CD4-positive, CD25-positive, alpha-beta regulatory T cell (primary cell): Measurements from ENCODE around the gene NR2F2. TPM values are rescaled to one million over a fixed set of nuclear protein-coding genes. Genes with fewer than 3 reads are reported as not detected.

Experiments used
- ATAC-seq, 2 donors: fragments of 150-1000 bp; cut with Tn5 transposase; one replicate each; pipeline ENCODE4 v1.10.0; 2021; ENCODE audit warnings: low read depth in 2 of 2, moderate number of reproducible peaks in 2 of 2, moderate library complexity in 1 of 2
- DNase-seq, 3 donors: peaks; one replicate each; pipeline versions ENCODE4 v3.0.0 to v3.0.0-alpha.2; 2012 to 2022; ENCODE audit warnings: mixed read lengths in 1 of 3
- H3K27ac ChIP-seq: one replicate; pipeline ENCODE4 v1.7.0; 2013; ENCODE audit warnings: mild to moderate bottlenecking, low read length; ENCODE audit not compliant: insufficient read depth, poor library complexity, severe bottlenecking
- H3K27me3 ChIP-seq: one replicate; pipeline ENCODE4 v1.7.0; 2013; ENCODE audit warnings: low read length; ENCODE audit not compliant: control insufficient read depth, insufficient read depth
- H3K36me3 ChIP-seq: one replicate; pipeline ENCODE4 v1.7.0; 2013; ENCODE audit warnings: mild to moderate bottlenecking, low read length, moderate library complexity; ENCODE audit not compliant: control insufficient read depth, insufficient read depth
- H3K4me1 ChIP-seq: 2 replicates; pipeline ENCODE4 v1.7.0; 2013; ENCODE audit warnings: mild to moderate bottlenecking, low read length; ENCODE audit not compliant: insufficient read depth, control insufficient read depth, poor library complexity, severe bottlenecking
- H3K4me3 ChIP-seq: one replicate; pipeline ENCODE4 v1.7.0; 2013; ENCODE audit warnings: low read depth, mild to moderate bottlenecking, low read length, moderate library complexity
- H3K9me3 ChIP-seq, 2 experiments: 1 replicate in 1 of 2; 2 replicates in 1 of 2; pipeline ENCODE4 v1.7.0; 2013; ENCODE audit warnings: low read length in 2 of 2, mild to moderate bottlenecking in 1 of 2, moderate library complexity in 1 of 2; ENCODE audit not compliant: control insufficient read depth in 2 of 2
- H3K27ac Mint-ChIP-seq, 3 donors: one replicate each; pipeline ENCODE4 v1.8.0; 2020 to 2022; ENCODE audit warnings: mild to moderate bottlenecking in 3 of 3, mixed read lengths in 3 of 3, moderate library complexity in 2 of 3
- H3K27me3 Mint-ChIP-seq: one replicate; pipeline ENCODE4 v1.8.0; 2022; ENCODE audit warnings: mild to moderate bottlenecking, mixed read lengths
- H3K36me3 Mint-ChIP-seq: one replicate; pipeline ENCODE4 v1.8.0; 2020; ENCODE audit warnings: mixed read lengths
- H3K4me1 Mint-ChIP-seq, 4 donors: one replicate each; pipeline ENCODE4 v1.8.0; 2020 to 2022; ENCODE audit warnings: mixed read lengths in 4 of 4, mild to moderate bottlenecking in 1 of 4
- H3K4me3 Mint-ChIP-seq, 4 donors: one replicate each; pipeline ENCODE4 v1.8.0; 2020 to 2022; ENCODE audit warnings: mild to moderate bottlenecking in 4 of 4, mixed read lengths in 4 of 4, moderate library complexity in 3 of 4
- H3K9me3 Mint-ChIP-seq, 7 donors: one replicate each; pipeline ENCODE4 v1.8.0; 2020 to 2022; ENCODE audit warnings: mixed read lengths in 7 of 7, mild to moderate bottlenecking in 3 of 7, moderate library complexity in 2 of 7
- polyA plus RNA-seq, 4 donors: library from polyadenylated mRNA; unstranded; fragments of 300-500 nt; fragmentation: Illumina TruSeq; gene quantifications; one replicate each; pipeline ENCODE4 v1.2.3, GENCODE V29; 2021
- total RNA-seq: library from RNA; stranded (reverse); gene quantifications from one replicate; pipeline ENCODE4 v1.2.3, GENCODE V29; 2022

Gene NR2F2
- total and polyA plus RNA-seq, 5 donors from 2014 or later = not detected

DNA sequence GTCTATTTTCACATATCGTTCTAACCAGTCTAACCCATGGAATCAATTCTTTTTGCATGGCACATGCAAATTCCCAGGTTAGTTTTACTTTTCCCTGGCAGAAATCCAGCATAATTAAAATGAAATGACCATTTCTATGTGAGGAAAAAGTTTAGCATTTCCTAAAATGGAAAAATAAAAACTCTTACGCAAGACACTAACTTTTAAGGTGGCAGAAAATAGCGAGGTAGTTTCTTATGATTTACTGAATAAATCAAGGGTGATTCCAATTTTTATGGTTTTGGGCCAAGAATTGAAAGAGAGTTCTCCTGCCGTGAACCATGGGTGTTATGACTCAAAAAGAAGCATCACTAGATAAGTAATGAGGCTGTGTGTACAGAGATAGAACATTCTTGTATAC lies 32.7 kb upstream of the NR2F2 start:
- no peaks in the 10 kb centered on the region for H3K4me1 ChIP-seq
- peaks cover 0 to 14% (median 3%) of the 10 kb centered on the region in 7 donors for H3K9me3 Mint-ChIP-seq
- H3K4me1 Mint-ChIP-seq = no peaks in the 10 kb centered on the region
- no peaks in the 10 kb centered on the region for H3K36me3 Mint-ChIP-seq
- H3K9me3 ChIP-seq = peaks cover 6 to 9% of the 10 kb centered on the region in 2 experiments
- H3K4me3 ChIP-seq = no peak overlapping the region
- no peak for DNase-seq
- H3K27me3 ChIP-seq = no peaks in the 10 kb centered on the region
- no peak overlapping the region for H3K27ac Mint-ChIP-seq
- H3K27me3 Mint-ChIP-seq = no peaks in the 10 kb centered on the region
- no peak for ATAC-seq
- H3K4me3 Mint-ChIP-seq = no peak overlapping the region
- no peaks in the 10 kb centered on the region for H3K36me3 ChIP-seq
- H3K27ac ChIP-seq = no peak overlapping the region

DNA sequence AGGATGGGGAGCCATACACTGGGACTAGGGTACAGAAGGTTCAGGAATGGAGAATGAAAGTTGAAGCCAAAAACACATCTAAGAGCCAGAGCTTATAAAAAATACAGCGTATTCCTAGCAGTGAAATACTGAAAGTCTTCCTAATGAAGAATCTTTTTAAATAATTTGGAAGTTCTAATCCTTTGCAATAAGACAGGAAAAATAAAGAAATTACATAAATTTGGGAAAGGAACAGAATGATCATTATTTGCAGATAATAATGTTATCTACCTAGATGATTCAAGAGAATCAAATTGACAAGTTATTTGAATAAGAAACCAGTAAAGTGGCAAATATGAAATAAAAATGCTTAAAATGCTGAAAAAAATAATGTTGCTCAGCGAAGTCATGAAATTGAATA lies 32.3 kb upstream of the NR2F2 start:
- H3K9me3 ChIP-seq = peaks cover 6 to 9% of the 10 kb centered on the region in 2 experiments
- no peak overlapping the region for H3K27ac ChIP-seq
- DNase-seq = no peak
- H3K36me3 ChIP-seq = no peaks in the 10 kb centered on the region
- no peak for ATAC-seq
- H3K4me3 ChIP-seq = no peak overlapping the region
- Mint-ChIP-seq H3K36me3 (no peaks in the 10 kb centered on the region), H3K4me3 (no peak overlapping the region), H3K27ac (no peak overlapping the region), H3K27me3 (no peaks in the 10 kb centered on the region), H3K9me3 (peaks cover 0 to 13% (median 3%) of the 10 kb centered on the region in 7 donors), H3K4me1 (no peaks in the 10 kb centered on the region)
- no peaks in the 10 kb centered on the region for H3K4me1 ChIP-seq
- H3K27me3 ChIP-seq = no peaks in the 10 kb centered on the region

DNA sequence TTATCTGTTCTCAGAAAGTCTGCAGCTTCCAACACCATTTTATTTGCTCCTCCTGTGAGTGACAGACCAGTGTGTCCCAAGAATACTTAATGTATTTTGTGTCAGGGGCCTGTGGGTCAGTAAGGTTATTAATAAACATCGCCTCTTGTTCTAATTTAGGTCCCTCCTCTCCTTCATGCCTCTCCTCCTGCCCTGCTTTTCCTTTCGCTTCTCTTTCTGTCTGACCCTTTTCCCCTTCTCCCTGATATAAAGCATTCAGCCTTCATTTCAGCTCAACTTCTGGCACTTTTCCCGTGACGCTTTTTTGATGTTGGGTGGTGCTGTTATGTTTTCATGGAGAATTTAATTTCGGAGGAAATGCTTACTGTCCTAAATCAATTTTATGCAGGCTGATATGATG lies 29.7 kb upstream of the NR2F2 start:
- Histone ChIP-seq H3K9me3 (peaks cover 6 to 9% of the 10 kb centered on the region in 2 experiments), H3K4me3 (no peak overlapping the region), H3K4me1 (no peaks in the 10 kb centered on the region), H3K36me3 (no peaks in the 10 kb centered on the region), H3K27ac (no peak overlapping the region), H3K27me3 (no peaks in the 10 kb centered on the region)
- no peak overlapping the region for H3K27ac Mint-ChIP-seq
- H3K4me3 Mint-ChIP-seq = no peak overlapping the region
- no peaks in the 10 kb centered on the region for H3K27me3 Mint-ChIP-seq
- ATAC-seq = no peak
- no peaks in the 10 kb centered on the region for H3K4me1 Mint-ChIP-seq
- no peak for DNase-seq
- H3K36me3 Mint-ChIP-seq = no peaks in the 10 kb centered on the region
- peaks cover 0 to 15% (median 3%) of the 10 kb centered on the region in 7 donors for H3K9me3 Mint-ChIP-seq

DNA sequence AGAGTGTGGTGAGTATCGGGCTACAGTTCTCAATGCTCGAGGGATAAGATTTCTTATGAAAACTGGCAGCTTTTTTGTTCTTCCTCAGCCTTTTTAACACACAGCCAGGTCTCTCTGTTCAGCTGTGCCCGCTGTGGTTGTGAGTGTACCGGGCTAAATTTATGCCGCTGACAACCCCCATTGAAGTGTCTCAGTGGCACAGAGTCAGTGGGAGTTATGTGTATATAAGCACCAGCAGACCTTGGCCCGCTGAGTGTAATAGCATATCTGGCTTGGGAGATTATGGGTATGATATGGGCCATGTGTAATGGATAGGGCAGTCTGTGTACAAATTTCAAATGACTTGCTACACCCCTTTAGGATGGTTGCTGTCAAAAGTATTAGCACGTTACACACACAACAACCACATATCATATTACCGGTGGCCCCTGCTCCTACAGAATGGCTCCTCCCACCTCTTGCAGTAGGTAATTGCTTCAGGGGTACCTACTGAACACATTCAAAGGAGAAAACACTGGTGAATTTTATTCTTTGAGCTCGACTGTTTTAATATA lies 26.9 kb upstream of the NR2F2 start:
- no peak for DNase-seq
- no peak for ATAC-seq
- H3K4me1 Mint-ChIP-seq = no peaks in the 10 kb centered on the region
- no peaks in the 10 kb centered on the region for H3K27me3 ChIP-seq
- H3K27ac ChIP-seq = no peak overlapping the region
- H3K4me3 ChIP-seq = no peak overlapping the region
- peaks cover 0 to 6% (median 0%) of the 10 kb centered on the region in 7 donors for H3K9me3 Mint-ChIP-seq
- no peaks in the 10 kb centered on the region for H3K36me3 ChIP-seq
- no peak overlapping the region for H3K27ac Mint-ChIP-seq
- H3K4me3 Mint-ChIP-seq = no peak overlapping the region
- no peaks in the 10 kb centered on the region for H3K36me3 Mint-ChIP-seq
- no peaks in the 10 kb centered on the region for H3K4me1 ChIP-seq
- peaks cover 0 to 4% of the 10 kb centered on the region in 2 experiments for H3K9me3 ChIP-seq
- no peaks in the 10 kb centered on the region for H3K27me3 Mint-ChIP-seq

DNA sequence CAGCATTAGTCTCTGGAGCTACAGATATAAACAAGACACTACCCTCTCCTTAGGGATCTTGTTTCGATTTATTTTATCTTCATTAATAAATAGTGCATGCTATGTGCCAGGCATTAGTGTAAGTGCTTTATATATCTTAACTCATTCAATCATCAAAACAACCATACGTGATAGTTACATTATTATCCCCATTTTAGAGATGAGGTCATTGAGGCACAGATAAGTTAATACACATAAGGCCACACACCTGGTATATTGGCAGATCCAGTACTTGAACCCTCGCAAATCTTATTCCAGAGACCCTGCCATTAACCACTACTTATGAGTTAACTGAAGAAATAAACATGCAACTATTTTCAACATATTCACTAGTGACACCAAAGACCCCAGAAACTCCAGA lies 25.7 kb upstream of the NR2F2 start:
- Histone ChIP-seq H3K4me3 (no peak overlapping the region), H3K4me1 (no peaks in the 10 kb centered on the region), H3K27me3 (no peaks in the 10 kb centered on the region), H3K9me3 (no peaks in the 10 kb centered on the region), H3K27ac (no peak overlapping the region), H3K36me3 (no peaks in the 10 kb centered on the region)
- no peaks in the 10 kb centered on the region for H3K36me3 Mint-ChIP-seq
- ATAC-seq = no peak
- H3K9me3 Mint-ChIP-seq = peaks cover 0 to 4% (median 2%) of the 10 kb centered on the region in 7 donors
- DNase-seq = no peak
- H3K4me3 Mint-ChIP-seq = no peak overlapping the region
- no peaks in the 10 kb centered on the region for H3K4me1 Mint-ChIP-seq
- H3K27ac Mint-ChIP-seq = no peak overlapping the region
- H3K27me3 Mint-ChIP-seq = no peaks in the 10 kb centered on the region

DNA sequence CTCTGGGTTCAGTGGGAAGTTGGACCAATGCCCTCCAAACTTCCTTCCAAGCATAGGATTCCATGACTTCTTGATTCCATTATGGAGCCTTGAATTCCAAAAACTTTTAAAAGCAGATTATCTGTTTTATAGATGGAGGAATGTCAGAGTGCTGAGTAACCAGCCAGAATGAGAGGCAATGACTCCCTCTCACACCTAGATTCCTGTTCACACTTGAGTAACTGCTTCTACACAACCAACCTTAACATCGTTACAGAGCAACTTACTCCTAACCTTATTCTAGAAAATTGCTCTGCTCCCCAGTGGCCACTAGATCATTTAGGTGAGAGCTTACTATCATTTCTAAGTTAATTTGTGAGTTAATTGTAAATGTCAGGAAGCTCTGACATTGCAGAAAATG lies 24.2 kb upstream of the NR2F2 start:
- Mint-ChIP-seq H3K36me3 (no peaks in the 10 kb centered on the region), H3K27ac (no peak overlapping the region), H3K4me3 (no peak overlapping the region), H3K4me1 (no peaks in the 10 kb centered on the region), H3K27me3 (no peaks in the 10 kb centered on the region), H3K9me3 (peaks cover 0 to 4% (median 2%) of the 10 kb centered on the region in 7 donors)
- no peaks in the 10 kb centered on the region for H3K4me1 ChIP-seq
- H3K9me3 ChIP-seq = no peaks in the 10 kb centered on the region
- H3K36me3 ChIP-seq = no peaks in the 10 kb centered on the region
- H3K27ac ChIP-seq = no peak overlapping the region
- no peaks in the 10 kb centered on the region for H3K27me3 ChIP-seq
- no peak for DNase-seq
- no peak for ATAC-seq
- no peak overlapping the region for H3K4me3 ChIP-seq

DNA sequence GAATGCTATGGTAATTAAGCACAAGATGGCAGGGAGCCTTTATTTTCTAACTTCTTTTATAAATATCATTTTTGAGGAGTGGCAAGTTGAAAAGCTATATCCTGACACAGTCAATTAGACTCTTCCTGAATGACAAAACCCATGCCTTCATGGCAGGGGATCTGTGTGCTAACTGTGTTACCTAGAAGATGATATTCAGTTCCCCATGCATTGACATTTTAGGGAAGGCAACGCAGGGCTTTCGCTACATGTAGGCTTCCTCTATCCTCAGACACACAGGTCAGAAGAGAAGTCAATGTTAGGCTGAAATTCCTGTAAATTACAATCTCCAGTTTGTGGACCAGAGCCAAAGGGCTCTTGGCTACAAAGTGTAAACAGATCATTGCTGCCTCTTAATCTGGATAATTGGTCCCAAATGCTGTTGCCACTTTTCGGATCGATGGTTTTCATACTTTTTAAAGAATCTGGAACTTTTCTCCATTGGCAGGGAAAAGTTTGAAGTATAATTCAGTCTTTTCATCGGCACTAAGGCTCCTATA lies 22.6 kb upstream of the NR2F2 start:
- no peaks in the 10 kb centered on the region for H3K36me3 Mint-ChIP-seq

DNA sequence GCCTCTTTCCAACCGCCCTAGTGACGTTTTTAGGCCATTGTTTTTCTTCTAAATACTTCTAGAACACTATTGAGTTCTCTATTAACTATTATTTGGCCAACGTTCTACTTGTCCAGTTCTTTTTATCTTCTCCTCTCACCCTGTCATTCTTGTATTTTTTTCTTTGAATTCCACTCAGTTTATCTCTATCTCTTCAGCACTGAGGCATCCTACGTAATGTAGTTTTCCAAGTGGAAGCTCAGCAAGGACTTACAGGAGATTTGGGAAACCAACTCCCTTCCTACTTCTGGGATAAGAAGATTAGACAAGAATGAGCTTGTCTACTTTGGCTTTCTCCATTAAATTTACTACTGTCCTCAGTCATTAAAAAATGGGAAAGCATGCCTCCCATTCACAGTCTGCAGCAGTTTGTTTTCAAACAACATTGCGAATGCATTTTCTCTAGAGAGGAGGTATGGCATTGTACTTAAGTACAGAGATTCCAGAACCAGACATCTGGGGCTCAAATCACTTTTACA lies 21.3 kb upstream of the NR2F2 start:
- DNase-seq = no peak
- Histone ChIP-seq H3K4me3 (no peak overlapping the region), H3K36me3 (no peaks in the 10 kb centered on the region), H3K4me1 (no peaks in the 10 kb centered on the region), H3K27ac (no peak overlapping the region), H3K27me3 (no peaks in the 10 kb centered on the region), H3K9me3 (no peaks in the 10 kb centered on the region)
- ATAC-seq = no peak
- Mint-ChIP-seq H3K36me3 (no peaks in the 10 kb centered on the region), H3K4me3 (no peak overlapping the region), H3K4me1 (no peaks in the 10 kb centered on the region), H3K27me3 (no peaks in the 10 kb centered on the region), H3K27ac (no peak overlapping the region), H3K9me3 (peaks cover 0 to 4% (median 0%) of the 10 kb centered on the region in 7 donors)

More for the DNA sequence above, 22.6 kb upstream of the NR2F2 start:
- Mint-ChIP-seq H3K4me1 (no peaks in the 10 kb centered on the region), H3K9me3 (peaks cover 0 to 4% (median 2%) of the 10 kb centered on the region in 7 donors), H3K27ac (no peak overlapping the region), H3K27me3 (no peaks in the 10 kb centered on the region), H3K4me3 (no peak overlapping the region)
- DNase-seq (no peak), ATAC-seq (no peak)
- Histone ChIP-seq H3K27me3 (no peaks in the 10 kb centered on the region), H3K4me1 (no peaks in the 10 kb centered on the region), H3K36me3 (no peaks in the 10 kb centered on the region), H3K27ac (no peak overlapping the region), H3K9me3 (no peaks in the 10 kb centered on the region), H3K4me3 (no peak overlapping the region)
